ENCODE data around the gene TMA7B. TPM values are rescaled to one million over a fixed set of nuclear protein-coding genes. Genes with fewer than 3 reads are reported as not detected.

TMA7B gene
- total RNA-seq, 1 experiment from 2014 or later = not detected

GRCh38 chr22:39915295-39915726 is 44.9 kb upstream of the TMA7B start:
- no peaks in the 10 kb centered on the region for H3K36me3 ChIP-seq (ENCODE audit: low read depth, low read length)
- no TSS peak for BruUV-seq (replicated peaks)
- H3K79me2 ChIP-seq (ENCODE audit: low read length) = no peaks in the 10 kb centered on the region
- H3K4me2 ChIP-seq (ENCODE audit: low read length) = no peak overlapping the region
- peaks cover 64% of the 10 kb centered on the region for H3K27me3 ChIP-seq (ENCODE audit: low read length)
- H3F3A ChIP-seq (ENCODE audit: low read length, unreplicated experiment) = no peaks in the 10 kb centered on the region
- TF ChIP-seq EZH2phosphoT487 (IDR thresholded peaks at IDR 0.05; ENCODE audit: borderline replicate concordance, low read length) (no peak), CTCF (conservative IDR thresholded peaks at IDR 0.05; ENCODE audit: low read depth, low read length) (no peak), EZH2 (IDR thresholded peaks at IDR 0.05; ENCODE audit: low read length, unreplicated experiment) (no peak)
- no peaks in the 10 kb centered on the region for H3K9me2 ChIP-seq (replicated peaks; ENCODE audit: low read length)
- no peak overlapping the region for H3K4me3 ChIP-seq (ENCODE audit: low read length)
- DNase-seq (no peak), ATAC-seq (no peak)
- ChIA-PET POLR2A (ENCODE audit: unreplicated experiment) (no interaction called here), CTCF (no interaction called here)
- no peak overlapping the region for H3K9ac ChIP-seq (ENCODE audit: low read length)
- H3K27ac ChIP-seq (ENCODE audit: low read length) = no peak overlapping the region
- H4K20me1 ChIP-seq (ENCODE audit: low read length) = no peaks in the 10 kb centered on the region
- no peaks in the 10 kb centered on the region for H3K9me3 ChIP-seq (ENCODE audit: low read length)
- no peak overlapping the region for H2AFZ ChIP-seq (ENCODE audit: low read length)
- no peaks in the 10 kb centered on the region for H3K4me1 ChIP-seq (ENCODE audit: insufficient read depth, low read length)
- intact Hi-C loops (cut with micrococcal nuclease) = no loop called here

GRCh38 chr22:39916496-39916895 is 43.7 kb upstream of the TMA7B start:
- POLR2A ChIA-PET (ENCODE audit: unreplicated experiment) = no interaction called here
- intact Hi-C loops (cut with micrococcal nuclease) = no loop called here
- no peaks in the 10 kb centered on the region for H3K9me2 ChIP-seq (replicated peaks; ENCODE audit: low read length)

More at GRCh38 chr22:39916496-39916895, 43.7 kb upstream of the TMA7B start:
- no peak overlapping the region for H3K9ac ChIP-seq (ENCODE audit: low read length)
- no peak for DNase-seq
- BruUV-seq (replicated peaks) = no TSS peak
- H3K4me2 ChIP-seq (ENCODE audit: low read length) = no peak overlapping the region
- H3K27me3 ChIP-seq (ENCODE audit: low read length) = peaks cover 72% of the 10 kb centered on the region
- no peaks in the 10 kb centered on the region for H3K79me2 ChIP-seq (ENCODE audit: low read length)
- H3K27ac ChIP-seq (ENCODE audit: low read length) = no peak overlapping the region
- H3K9me3 ChIP-seq (ENCODE audit: low read length) = no peaks in the 10 kb centered on the region
- no peak overlapping the region for H3K4me3 ChIP-seq (ENCODE audit: low read length)
- H4K20me1 ChIP-seq (ENCODE audit: low read length) = no peaks in the 10 kb centered on the region
- no peak for TF ChIP-seq EZH2phosphoT487 (IDR thresholded peaks at IDR 0.05; ENCODE audit: borderline replicate concordance, low read length)
- no peak for TF ChIP-seq EZH2 (IDR thresholded peaks at IDR 0.05; ENCODE audit: low read length, unreplicated experiment)
- TF ChIP-seq CTCF (conservative IDR thresholded peaks at IDR 0.05; ENCODE audit: low read depth, low read length) = no peak
- no peak for ATAC-seq
- CTCF ChIA-PET = no interaction called here
- H3F3A ChIP-seq (ENCODE audit: low read length, unreplicated experiment) = no peaks in the 10 kb centered on the region
- no peaks in the 10 kb centered on the region for H3K36me3 ChIP-seq (ENCODE audit: low read depth, low read length)
- H3K4me1 ChIP-seq (ENCODE audit: insufficient read depth, low read length) = no peaks in the 10 kb centered on the region
- H2AFZ ChIP-seq (ENCODE audit: low read length) = no peak overlapping the region
